ENCODE results near the gene PPA1.
"Not testable (repeated sequence)": the region's sequence is repeated elsewhere in the genome, so short reads cannot be mapped to it uniquely, and the experiment has no call there.

DNA sequence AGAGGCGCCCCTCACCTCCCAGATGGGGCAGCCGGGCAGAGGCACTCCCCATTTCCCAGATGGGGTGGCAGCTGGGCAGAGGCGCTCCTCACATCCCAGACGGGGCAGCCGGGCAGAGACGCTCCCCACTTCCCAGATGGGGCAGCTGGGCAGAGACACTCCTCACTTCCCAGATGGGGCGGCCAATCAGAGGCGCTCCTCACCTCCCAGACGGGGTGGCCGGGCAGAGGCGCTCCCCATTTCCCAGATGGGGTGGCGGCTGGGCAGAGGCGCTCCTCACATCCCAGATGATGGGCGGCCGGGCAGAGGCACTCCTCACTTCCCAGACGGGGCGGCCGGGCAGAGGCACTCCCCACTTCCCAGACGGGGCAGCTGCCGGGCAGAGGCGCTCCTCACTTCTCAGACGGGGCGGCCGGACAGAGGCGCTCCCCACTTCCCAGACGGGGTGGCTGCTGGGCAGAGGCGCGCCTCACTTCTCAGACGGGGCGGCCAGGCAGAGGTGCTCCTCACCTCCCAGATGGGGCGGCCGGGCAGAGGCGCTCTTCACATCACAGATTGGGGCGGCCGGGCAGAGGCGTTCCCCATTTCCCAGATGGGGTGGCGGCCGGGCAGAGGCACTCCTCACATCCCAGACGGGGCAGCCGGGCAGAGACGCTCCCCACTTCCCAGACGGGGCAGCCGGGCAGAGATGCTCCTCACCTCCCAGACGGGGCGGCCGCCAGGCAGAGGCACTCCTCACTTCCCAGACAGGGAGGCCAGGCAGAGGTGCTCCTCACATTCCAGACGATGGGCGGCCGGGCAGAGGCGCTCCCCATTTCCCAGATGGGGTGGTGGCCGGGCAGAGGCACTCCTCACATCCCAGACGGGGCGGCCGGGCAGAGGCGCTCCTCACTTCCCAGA lies 6.1 kb upstream of the PPA1 start:
- TF ChIP-seq, protein P1, sequence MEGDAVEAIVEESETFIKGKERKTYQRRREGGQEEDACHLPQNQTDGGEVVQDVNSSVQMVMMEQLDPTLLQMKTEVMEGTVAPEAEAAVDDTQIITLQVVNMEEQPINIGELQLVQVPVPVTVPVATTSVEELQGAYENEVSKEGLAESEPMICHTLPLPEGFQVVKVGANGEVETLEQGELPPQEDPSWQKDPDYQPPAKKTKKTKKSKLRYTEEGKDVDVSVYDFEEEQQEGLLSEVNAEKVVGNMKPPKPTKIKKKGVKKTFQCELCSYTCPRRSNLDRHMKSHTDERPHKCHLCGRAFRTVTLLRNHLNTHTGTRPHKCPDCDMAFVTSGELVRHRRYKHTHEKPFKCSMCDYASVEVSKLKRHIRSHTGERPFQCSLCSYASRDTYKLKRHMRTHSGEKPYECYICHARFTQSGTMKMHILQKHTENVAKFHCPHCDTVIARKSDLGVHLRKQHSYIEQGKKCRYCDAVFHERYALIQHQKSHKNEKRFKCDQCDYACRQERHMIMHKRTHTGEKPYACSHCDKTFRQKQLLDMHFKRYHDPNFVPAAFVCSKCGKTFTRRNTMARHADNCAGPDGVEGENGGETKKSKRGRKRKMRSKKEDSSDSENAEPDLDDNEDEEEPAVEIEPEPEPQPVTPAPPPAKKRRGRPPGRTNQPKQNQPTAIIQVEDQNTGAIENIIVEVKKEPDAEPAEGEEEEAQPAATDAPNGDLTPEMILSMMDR (IDR thresholded peaks at IDR 0.05) = not testable (repeated sequence)
- TF ChIP-seq POLR2A (IDR thresholded peaks at IDR 0.05) = not testable (repeated sequence)

Data from uterus (tissue), 2 donors.